ENCODE results near the gene SFTPA1. TPM values are rescaled to one million over a fixed set of nuclear protein-coding genes. Genes with fewer than 3 reads are reported as not detected.

SFTPA1 gene
- total and polyA plus RNA-seq, 2 of the 13 experiments (the other 11 are each of a cell fraction or from before 2014, with no cell fraction given) = not detected

DNA sequence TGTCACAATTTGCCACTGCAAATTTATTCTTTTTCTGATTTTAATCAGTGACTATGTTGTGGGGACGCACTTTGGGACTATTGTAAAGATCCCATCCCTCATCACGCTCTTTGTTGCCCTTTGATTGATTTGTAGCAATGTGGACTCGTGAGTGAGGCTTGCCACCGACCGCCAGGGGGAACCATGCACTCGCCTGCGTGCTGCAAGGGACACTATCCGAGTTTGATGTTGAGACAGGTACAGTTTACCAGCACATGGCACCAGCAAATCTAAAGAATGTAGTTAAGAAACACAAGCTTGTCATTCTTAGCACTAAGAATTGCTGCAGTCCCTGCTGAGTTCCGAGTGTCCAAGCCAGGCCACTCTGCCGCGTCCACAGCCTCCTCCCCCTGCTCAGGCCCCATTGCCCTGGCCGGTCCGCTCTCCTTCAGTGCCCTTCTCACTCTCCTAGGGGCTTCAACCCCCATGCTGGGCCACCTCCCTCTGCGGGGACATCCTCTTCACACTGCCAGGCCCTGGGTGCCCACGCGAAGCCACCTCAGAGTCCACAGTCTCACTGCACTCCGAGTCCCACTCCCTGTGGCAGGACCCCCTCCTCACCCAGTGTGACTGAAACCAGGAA lies 48.5 kb upstream of the SFTPA1 start (continued):
- no peak for TF ChIP-seq IKZF4 (CRISPR knock-in tag; IDR thresholded peaks at IDR 0.05; ENCODE audit: borderline replicate concordance, low read depth, not compliant biosample characterization)
- TF ChIP-seq NRL (CRISPR knock-in tag; IDR thresholded peaks at IDR 0.05; ENCODE audit: borderline replicate concordance) = 0 out of 2 replicates have a peak, but pooled peaks have one; percentile 26
- no peak for TF ChIP-seq KAT7 (CRISPR knock-in tag; IDR thresholded peaks at IDR 0.05; ENCODE audit: borderline replicate concordance)
- TF ChIP-seq ATF1 (CRISPR knock-in tag; IDR thresholded peaks at IDR 0.05) = no peak
- TF ChIP-seq ZNF713 (CRISPR knock-in tag; IDR thresholded peaks at IDR 0.05) = no peak
- TF ChIP-seq ATM (IDR thresholded peaks at IDR 0.05; ENCODE audit: borderline replicate concordance) = no peak
- TF ChIP-seq HCFC1 (IDR thresholded peaks at IDR 0.05; ENCODE audit: low read depth, low read length) = no peak
- no peak for TF ChIP-seq MAF1 (CRISPR knock-in tag; IDR thresholded peaks at IDR 0.05; ENCODE audit: borderline replicate concordance)
- TF ChIP-seq KDM5B (CRISPR knock-in tag; IDR thresholded peaks at IDR 0.05; ENCODE audit: borderline replicate concordance) = no peak
- TF ChIP-seq STAG1 (CRISPR knock-in tag; IDR thresholded peaks at IDR 0.05) = peak; percentile 86
- no peak for TF ChIP-seq ISX (CRISPR knock-in tag; conservative IDR thresholded peaks at IDR 0.05)
- no peak for TF ChIP-seq ZSCAN9 (CRISPR knock-in tag; IDR thresholded peaks at IDR 0.05; ENCODE audit: borderline replicate concordance)
- TF ChIP-seq MTF1 (CRISPR knock-in tag; IDR thresholded peaks at IDR 0.05) = no peak
- no peak for TF ChIP-seq YY1 (IDR thresholded peaks at IDR 0.05; ENCODE audit: insufficient read depth, insufficient replicate concordance, low read depth, low read length)
- no peak for TF ChIP-seq ARID2 (CRISPR knock-in tag; IDR thresholded peaks at IDR 0.05; ENCODE audit: borderline replicate concordance)
- no peak for TF ChIP-seq PPARG (CRISPR knock-in tag; conservative IDR thresholded peaks at IDR 0.05)
- TF ChIP-seq FOXK2 (IDR thresholded peaks at IDR 0.05) = no peak
- no peak for TF ChIP-seq KMT2A (CRISPR knock-in tag; IDR thresholded peaks at IDR 0.05)
- peak; percentile 55 for TF ChIP-seq XRCC5 (optimal IDR thresholded peaks at IDR 0.05; ENCODE audit: low read length)
- TF ChIP-seq MAFG (CRISPR knock-in tag; IDR thresholded peaks at IDR 0.05) = no peak
- peak; percentile 31 for TF ChIP-seq ZFP36 (IDR thresholded peaks at IDR 0.05; ENCODE audit: borderline replicate concordance, low read depth, low read length, partially characterized antibody)
- TF ChIP-seq, protein P1, sequence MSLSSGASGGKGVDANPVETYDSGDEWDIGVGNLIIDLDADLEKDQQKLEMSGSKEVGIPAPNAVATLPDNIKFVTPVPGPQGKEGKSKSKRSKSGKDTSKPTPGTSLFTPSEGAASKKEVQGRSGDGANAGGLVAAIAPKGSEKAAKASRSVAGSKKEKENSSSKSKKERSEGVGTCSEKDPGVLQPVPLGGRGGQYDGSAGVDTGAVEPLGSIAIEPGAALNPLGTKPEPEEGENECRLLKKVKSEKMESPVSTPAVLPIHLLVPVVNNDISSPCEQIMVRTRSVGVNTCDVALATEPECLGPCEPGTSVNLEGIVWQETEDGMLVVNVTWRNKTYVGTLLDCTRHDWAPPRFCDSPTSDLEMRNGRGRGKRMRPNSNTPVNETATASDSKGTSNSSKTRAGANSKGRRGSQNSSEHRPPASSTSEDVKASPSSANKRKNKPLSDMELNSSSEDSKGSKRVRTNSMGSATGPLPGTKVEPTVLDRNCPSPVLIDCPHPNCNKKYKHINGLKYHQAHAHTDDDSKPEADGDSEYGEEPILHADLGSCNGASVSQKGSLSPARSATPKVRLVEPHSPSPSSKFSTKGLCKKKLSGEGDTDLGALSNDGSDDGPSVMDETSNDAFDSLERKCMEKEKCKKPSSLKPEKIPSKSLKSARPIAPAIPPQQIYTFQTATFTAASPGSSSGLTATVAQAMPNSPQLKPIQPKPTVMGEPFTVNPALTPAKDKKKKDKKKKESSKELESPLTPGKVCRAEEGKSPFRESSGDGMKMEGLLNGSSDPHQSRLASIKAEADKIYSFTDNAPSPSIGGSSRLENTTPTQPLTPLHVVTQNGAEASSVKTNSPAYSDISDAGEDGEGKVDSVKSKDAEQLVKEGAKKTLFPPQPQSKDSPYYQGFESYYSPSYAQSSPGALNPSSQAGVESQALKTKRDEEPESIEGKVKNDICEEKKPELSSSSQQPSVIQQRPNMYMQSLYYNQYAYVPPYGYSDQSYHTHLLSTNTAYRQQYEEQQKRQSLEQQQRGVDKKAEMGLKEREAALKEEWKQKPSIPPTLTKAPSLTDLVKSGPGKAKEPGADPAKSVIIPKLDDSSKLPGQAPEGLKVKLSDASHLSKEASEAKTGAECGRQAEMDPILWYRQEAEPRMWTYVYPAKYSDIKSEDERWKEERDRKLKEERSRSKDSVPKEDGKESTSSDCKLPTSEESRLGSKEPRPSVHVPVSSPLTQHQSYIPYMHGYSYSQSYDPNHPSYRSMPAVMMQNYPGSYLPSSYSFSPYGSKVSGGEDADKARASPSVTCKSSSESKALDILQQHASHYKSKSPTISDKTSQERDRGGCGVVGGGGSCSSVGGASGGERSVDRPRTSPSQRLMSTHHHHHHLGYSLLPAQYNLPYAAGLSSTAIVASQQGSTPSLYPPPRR (CRISPR knock-in tag; IDR thresholded peaks at IDR 0.05; ENCODE audit: borderline replicate concordance) = no peak
- no peak for TF ChIP-seq MED13 (CRISPR knock-in tag; IDR thresholded peaks at IDR 0.05)
- TF ChIP-seq, protein P2, sequence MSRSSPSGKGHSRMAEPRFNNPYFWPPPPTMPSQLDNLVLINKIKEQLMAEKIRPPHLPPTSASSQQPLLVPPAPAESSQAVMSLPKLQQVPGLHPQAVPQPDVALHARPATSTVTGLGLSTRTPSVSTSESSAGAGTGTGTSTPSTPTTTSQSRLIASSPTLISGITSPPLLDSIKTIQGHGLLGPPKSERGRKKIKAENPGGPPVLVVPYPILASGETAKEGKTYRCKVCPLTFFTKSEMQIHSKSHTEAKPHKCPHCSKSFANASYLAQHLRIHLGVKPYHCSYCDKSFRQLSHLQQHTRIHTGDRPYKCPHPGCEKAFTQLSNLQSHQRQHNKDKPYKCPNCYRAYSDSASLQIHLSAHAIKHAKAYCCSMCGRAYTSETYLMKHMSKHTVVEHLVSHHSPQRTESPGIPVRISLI (CRISPR knock-in tag; IDR thresholded peaks at IDR 0.05; ENCODE audit: borderline replicate concordance) = no peak
- TF ChIP-seq NFKBIZ (CRISPR knock-in tag; IDR thresholded peaks at IDR 0.05) = no peak
